Endodermal cell (in vitro differentiated cells): ENCODE measurements around the gene LIG4. TPM values are rescaled to one million over a fixed set of nuclear protein-coding genes. Genes with fewer than 3 reads are reported as not detected.
"Not testable (repeated sequence)": the region's sequence is repeated elsewhere in the genome, so short reads cannot be mapped to it uniquely, and the experiment has no call there.

Source experiments
- DNase-seq: peaks from one replicate; pipeline ENCODE4 v3.0.0-alpha.2; 2017
- H3K27ac ChIP-seq: 2 replicates; pipeline ENCODE4 v1.5.1; 2013; ENCODE audit warnings: mild to moderate bottlenecking, low read depth, low read length, moderate library complexity
- H3K27me3 ChIP-seq: 2 replicates; pipeline ENCODE4 v1.6.1; 2013; ENCODE audit warnings: mild to moderate bottlenecking, low read length, moderate library complexity; ENCODE audit not compliant: insufficient read depth, control insufficient read depth, poor library complexity, severe bottlenecking
- H3K36me3 ChIP-seq: 2 replicates; pipeline ENCODE4 v1.7.0; 2013; ENCODE audit warnings: mild to moderate bottlenecking, low read length, moderate library complexity; ENCODE audit not compliant: control insufficient read depth, insufficient read depth
- H3K4me1 ChIP-seq: one replicate; pipeline ENCODE4 v1.7.0; 2013; ENCODE audit warnings: low read length; ENCODE audit not compliant: control insufficient read depth, insufficient read depth
- H3K4me3 ChIP-seq: 2 replicates; pipeline ENCODE4 v1.5.1; 2013; ENCODE audit warnings: mild to moderate bottlenecking, low read length, moderate library complexity
- H3K9ac ChIP-seq: 2 replicates; pipeline ENCODE4 v1.6.1; 2013; ENCODE audit warnings: mild to moderate bottlenecking, low read length, moderate library complexity; ENCODE audit not compliant: poor library complexity, severe bottlenecking; ENCODE audit errors: extremely low read depth
- H3K9me3 ChIP-seq: 2 replicates; pipeline ENCODE4 v1.6.1; 2013; ENCODE audit warnings: mild to moderate bottlenecking, low read length, moderate library complexity; ENCODE audit not compliant: control insufficient read depth
- H3K27ac Mint-ChIP-seq: 2 replicates; pipeline ENCODE4 v1.8.0; 2020; ENCODE audit warnings: mixed read lengths
- H3K27me3 Mint-ChIP-seq: 2 replicates; pipeline ENCODE4 v1.8.0; 2021; ENCODE audit warnings: mild to moderate bottlenecking, mixed read lengths; ENCODE audit not compliant: insufficient read depth
- H3K36me3 Mint-ChIP-seq: 2 replicates; pipeline ENCODE4 v1.8.0; 2020; ENCODE audit warnings: low read depth, mixed read lengths
- H3K4me1 Mint-ChIP-seq: 2 replicates; pipeline ENCODE4 v1.8.0; 2020; ENCODE audit warnings: mixed read lengths
- H3K4me3 Mint-ChIP-seq: 2 replicates; pipeline ENCODE4 v1.8.0; 2020; ENCODE audit warnings: mild to moderate bottlenecking, moderate library complexity, mixed read lengths
- H3K9me3 Mint-ChIP-seq: 2 replicates; pipeline ENCODE4 v1.8.0; 2020; ENCODE audit warnings: mild to moderate bottlenecking, mixed read lengths
- WGBS, 2 experiments: methylation state at CpG; one replicate each; pipeline versions ENCODE4 v1.1.5 to v1.1.7; 2013; ENCODE audit warnings: missing lambda C conversion rate in 2 of 2, mixed read lengths in 1 of 2; ENCODE audit not compliant: insufficient coverage in 1 of 2, insufficient read length in 1 of 2; 5-methylcytosine and 5-hydroxymethylcytosine counted together
- total RNA-seq, 2 donors: library from RNA; stranded (reverse); fragmentation: NEBNext Ultra II Directional in 1 of 2; extraction: Animal tissue kit (Norgen Biotek cat#: 25700) in 1 of 2; gene quantifications; 2 replicates in 1 of 2; 3 replicates in 1 of 2; pipeline ENCODE4 v1.2.1, GENCODE V29; 2021
- TF ChIP-seq, protein P1 (sequence below): fragments of 200-600 bp; sonication (generic); conservative IDR thresholded peaks from 2 replicates; pipeline ENCODE4 v1.5.0; 2021; ENCODE audit warnings: antibody characterized with exemption, mild to moderate bottlenecking

The LIG4 gene
- total RNA-seq, 2 donors from 2014 or later: 7.5 to 10.8 TPM

- Histone ChIP-seq H3K4me1 (no peaks in the 10 kb centered on the region), H3K9ac (no peak overlapping the region), H3K27me3 (no peaks in the 10 kb centered on the region), H3K9me3 (no peaks in the 10 kb centered on the region), H3K27ac (no peak overlapping the region), H3K4me3 (peak overlapping the region; percentile 97), H3K36me3 (no peaks in the 10 kb centered on the region)
- Mint-ChIP-seq H3K36me3 (no peaks in the 10 kb centered on the region), H3K27me3 (no peaks in the 10 kb centered on the region), H3K27ac (no peak overlapping the region), H3K4me3 (peak overlapping the region; percentile 85), H3K9me3 (no peaks in the 10 kb centered on the region), H3K4me1 (peaks cover 14% of the 10 kb centered on the region)
- peak; percentile 52 for DNase-seq
- 100% methylated on average over 1 of the region's 1 CpG; no CpG with 5 or more reads in 1 of the 2 experiments for WGBS, 2 experiments
- TF ChIP-seq, protein P1, sequence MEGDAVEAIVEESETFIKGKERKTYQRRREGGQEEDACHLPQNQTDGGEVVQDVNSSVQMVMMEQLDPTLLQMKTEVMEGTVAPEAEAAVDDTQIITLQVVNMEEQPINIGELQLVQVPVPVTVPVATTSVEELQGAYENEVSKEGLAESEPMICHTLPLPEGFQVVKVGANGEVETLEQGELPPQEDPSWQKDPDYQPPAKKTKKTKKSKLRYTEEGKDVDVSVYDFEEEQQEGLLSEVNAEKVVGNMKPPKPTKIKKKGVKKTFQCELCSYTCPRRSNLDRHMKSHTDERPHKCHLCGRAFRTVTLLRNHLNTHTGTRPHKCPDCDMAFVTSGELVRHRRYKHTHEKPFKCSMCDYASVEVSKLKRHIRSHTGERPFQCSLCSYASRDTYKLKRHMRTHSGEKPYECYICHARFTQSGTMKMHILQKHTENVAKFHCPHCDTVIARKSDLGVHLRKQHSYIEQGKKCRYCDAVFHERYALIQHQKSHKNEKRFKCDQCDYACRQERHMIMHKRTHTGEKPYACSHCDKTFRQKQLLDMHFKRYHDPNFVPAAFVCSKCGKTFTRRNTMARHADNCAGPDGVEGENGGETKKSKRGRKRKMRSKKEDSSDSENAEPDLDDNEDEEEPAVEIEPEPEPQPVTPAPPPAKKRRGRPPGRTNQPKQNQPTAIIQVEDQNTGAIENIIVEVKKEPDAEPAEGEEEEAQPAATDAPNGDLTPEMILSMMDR: no peak
Observed at GRCh38 chr13:108220041-108220440, 4.7 kb upstream of the LIG4 start.

- Mint-ChIP-seq H3K4me3 (peak within 1 kb of the TSS; percentile 85), H3K27me3 (no peaks in the 10 kb centered on the region), H3K27ac (peak within 1 kb of the TSS; percentile 95), H3K36me3 (no peaks in the 10 kb centered on the region), H3K9me3 (no peaks in the 10 kb centered on the region), H3K4me1 (peaks cover 21% of the 10 kb centered on the region)
- WGBS, 2 experiments: 0 to 1% methylated on average over 18 to 93 of the region's 93 CpGs
- Histone ChIP-seq H3K9ac (peak within 1 kb of the TSS; percentile 79), H3K4me3 (peak within 1 kb of the TSS; percentile 97), H3K36me3 (no peaks in the 10 kb centered on the region), H3K27me3 (no peaks in the 10 kb centered on the region), H3K27ac (peak within 1 kb of the TSS; percentile 76), H3K9me3 (no peaks in the 10 kb centered on the region), H3K4me1 (no peaks in the 10 kb centered on the region)
- TF ChIP-seq, protein P1: peak; percentile 24
- DNase-seq: peak; percentile 97
Observed at GRCh38 chr13:108218044-108218974, 3.0 kb upstream of the LIG4 start, which contains the start of gene ABHD13. ABHD13 (plus strand) TSS chr13:108218392; CDS start chr13:108229219, 10,827 bp downstream.

DNA sequence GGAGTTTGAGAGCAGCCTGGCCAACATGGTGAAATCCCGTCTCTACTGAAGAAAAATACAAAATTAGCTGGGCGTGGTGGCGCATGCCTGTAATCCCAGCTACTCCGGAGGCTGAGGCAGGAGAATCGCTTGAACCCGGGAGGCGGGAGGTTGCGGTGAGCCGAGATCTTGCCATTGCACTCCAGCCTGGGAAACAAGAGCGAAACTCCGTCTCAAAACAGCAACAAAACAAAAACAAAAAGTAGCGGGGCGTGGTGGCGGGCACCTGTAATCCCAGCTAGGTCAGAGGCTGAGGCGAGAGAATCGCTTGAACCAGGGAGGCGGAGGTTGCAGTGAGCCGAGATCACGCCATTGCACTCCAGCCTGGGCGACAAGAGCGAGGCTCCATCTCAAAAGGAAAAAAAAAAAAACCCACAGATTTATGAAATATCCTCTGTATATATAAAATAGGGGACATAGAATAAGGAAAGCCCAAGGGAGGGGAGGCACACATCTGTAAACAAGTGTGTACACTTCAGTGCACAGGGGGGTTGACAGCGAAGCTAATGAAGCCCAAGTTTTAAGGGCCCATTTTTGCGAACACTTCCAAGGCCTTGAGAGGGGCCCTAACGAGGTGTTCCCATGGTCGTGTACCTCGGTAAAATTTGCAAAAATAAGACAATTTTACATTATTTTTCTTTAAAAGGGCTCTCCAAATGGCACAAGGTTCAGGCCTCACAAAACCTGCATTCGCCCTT lies 2.1 kb upstream of the LIG4 start:
- Histone ChIP-seq H3K4me3 (peak overlapping the region; percentile 97), H3K9ac (peak overlapping the region; percentile 79)
- H3K27me3 ChIP-seq, H3K27me3 Mint-ChIP-seq, H3K36me3 ChIP-seq, H3K27ac ChIP-seq, H3K9me3 ChIP-seq, H3K4me1 ChIP-seq, DNase-seq, H3K36me3 Mint-ChIP-seq, H3K9me3 Mint-ChIP-seq: not testable (repeated sequence)
- peak overlapping the region; percentile 95 for H3K27ac Mint-ChIP-seq
- 76 to 77% methylated on average over 18 to 23 of the region's 27 CpGs for WGBS, 2 experiments
- H3K4me1 Mint-ChIP-seq: peaks cover 21% of the 10 kb centered on the region
- peak overlapping the region; percentile 85 for H3K4me3 Mint-ChIP-seq
